GM15510 (cell line): ENCODE results near the gene RNF213.

Experiments
- POLR2A ChIP-seq: IDR thresholded peaks from 3 replicates; pipeline ENCODE4 v1.6.1; 2011; ENCODE audit warnings: borderline replicate concordance; ENCODE audit not compliant: insufficient read length; ENCODE audit errors: extremely low read depth

The RNF213 gene

DNA sequence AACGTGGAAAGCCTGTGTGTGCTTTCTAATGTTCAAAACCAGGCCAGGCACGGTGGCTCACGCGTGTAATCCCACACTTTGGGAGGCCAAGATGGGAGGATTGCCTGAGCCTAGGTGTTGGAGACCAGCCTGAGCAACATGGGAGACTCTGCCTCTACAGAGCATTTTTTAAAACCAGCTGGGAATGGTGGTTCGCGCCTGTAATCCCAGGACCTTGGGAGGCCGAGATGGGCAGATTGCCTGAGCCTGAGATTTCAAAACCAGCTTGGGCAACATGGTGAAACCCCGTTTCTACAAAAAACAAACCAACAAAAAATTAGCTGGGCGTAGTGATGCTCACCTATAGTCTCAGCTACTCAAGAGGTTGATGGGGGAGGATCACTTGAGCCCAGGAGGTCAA, 26.4 kb downstream of the RNF213 start:
- no peak for TF ChIP-seq POLR2A

DNA sequence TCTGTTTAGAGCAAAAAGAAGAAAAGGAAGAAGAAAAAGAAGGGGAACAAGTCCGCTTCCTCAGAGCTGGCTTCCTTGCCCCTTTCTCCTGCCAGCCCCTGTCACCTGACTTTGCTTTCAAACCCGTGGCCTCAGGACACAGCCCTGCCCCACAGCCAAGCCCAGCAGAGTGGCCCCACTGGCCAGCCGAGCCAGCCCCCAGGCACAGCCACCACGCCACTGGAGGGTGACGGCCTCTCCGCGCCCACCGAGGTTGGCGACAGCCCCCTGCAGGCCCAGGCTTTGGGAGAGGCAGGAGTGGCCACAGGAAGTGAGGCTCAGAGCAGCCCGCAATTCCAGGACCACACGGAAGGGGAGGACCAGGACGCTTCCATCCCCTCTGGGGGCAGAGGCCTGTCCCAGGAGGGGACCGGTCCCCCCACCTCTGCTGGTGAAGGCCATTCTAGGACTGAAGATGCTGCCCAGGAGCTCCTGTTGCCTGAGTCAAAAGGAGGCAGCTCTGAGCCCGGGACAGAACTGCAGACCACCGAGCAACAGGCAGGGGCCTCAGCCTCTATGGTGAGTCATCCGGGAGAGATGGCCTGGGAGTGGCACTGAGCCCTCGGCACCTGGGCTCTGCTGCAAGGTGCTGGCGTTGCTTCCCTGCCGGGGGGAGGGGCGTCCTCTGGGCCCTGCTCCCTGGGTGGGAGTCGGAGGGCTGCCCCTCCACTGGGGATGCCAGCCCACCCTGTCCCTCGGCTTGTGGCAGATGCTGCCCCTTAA, 27.3 kb downstream of the RNF213 start:
- no peak for TF ChIP-seq POLR2A

DNA sequence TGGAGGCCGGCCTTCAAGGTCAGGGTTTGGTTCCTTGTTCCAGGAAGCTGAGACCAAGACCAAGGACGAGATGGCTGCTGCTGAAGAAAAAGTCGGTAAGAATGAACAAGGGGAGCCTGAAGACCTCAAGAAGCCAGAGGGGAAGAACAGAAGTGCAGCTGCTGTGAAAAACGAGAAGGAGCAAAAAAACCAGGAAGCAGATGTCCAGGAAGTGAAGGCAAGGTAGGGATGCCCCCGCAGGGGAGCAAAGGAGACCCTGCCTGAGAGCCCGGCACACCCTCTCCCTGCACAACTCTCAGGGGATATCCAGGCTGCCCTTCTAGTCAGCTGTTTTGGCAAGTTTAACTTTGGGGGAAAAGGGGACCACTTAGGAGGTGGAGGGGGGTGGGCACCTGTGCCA, 29.0 kb downstream of the RNF213 start:
- no peak for TF ChIP-seq POLR2A

DNA sequence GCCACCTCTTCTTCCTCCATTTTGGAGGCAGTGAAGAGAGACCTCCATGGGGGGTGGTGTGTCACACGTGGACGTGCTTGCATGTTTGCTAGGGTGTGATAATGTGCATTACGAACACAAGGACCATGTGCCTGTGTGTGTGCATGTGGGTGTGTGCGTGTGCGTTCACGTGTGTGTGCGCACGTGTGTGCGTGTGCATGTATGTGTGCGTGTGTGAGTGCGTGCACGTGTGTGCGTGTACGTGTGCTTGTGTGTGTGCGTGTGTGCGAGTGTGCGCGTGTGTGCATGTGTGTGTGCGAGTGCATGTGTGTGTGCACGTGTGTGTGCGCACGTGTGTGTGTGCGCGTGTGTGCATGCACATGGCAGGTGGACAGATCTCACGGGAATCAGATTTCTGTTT, 29.5 kb downstream of the RNF213 start:
- no peak for TF ChIP-seq POLR2A

GRCh38 chr17:80291260-80291659, 30.6 kb downstream of the RNF213 start:
- TF ChIP-seq POLR2A, result no peak

DNA sequence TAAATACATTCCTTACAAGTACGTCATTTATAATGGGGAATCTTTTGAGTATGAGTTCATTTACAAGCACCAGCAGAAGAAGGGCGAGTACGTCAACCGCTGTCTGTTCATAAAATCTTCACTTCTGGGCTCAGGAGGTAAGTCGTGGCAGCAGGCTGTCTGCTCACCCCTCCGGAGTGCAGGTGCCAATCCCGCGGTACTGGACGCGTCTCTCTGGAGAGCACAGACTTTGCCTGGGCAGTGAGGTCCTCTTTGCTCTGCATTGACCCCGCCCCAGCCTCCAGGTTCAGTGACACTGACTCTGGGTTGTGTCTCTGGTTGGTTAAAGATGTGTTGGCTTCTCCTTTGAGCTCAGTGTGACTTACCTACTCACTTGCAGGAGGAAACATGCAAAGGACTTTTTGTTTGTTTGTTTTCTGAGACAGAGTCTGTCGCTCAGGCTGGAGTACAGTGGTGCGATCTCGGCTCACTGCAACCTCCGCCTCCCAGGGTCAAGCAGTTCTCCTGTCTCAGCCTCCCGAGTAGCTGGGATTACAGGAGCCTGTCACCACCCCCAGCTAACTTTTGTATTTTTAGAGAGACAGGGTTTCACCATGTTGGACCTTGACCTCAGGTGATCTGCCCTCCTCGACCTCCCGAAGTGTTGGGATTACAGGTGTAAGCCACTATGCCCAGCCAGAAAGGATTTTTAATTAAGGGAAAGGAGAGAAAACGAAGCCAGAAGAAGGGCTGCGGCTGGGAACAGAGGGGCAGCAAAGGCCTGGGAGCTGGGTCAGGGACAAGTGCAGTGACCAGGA, 31.2 kb downstream of the RNF213 start:
- no peak for TF ChIP-seq POLR2A

GRCh38 chr17:80292521-80292971, 31.9 kb downstream of the RNF213 start:
- TF ChIP-seq POLR2A, result no peak

DNA sequence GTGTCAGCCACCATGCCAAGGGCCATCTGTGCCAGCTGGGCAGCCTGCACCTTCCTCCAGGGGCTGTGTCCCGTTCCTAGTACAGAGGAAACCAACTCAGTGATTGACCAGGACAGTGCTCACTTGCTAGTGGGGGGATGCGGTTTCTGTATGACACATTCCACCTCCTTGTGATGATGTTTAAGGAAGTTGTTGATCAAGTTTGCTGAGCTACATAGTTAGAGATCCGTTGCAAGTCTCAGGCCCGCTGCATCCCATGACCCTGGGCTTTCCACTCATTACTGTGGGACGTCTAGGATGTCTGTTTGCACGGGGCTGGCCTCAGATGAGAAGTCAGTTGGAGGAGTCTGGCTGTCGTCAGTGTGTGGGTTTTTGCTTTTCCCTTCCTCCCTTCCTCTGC, 33.6 kb downstream of the RNF213 start:
- no peak for TF ChIP-seq POLR2A

DNA sequence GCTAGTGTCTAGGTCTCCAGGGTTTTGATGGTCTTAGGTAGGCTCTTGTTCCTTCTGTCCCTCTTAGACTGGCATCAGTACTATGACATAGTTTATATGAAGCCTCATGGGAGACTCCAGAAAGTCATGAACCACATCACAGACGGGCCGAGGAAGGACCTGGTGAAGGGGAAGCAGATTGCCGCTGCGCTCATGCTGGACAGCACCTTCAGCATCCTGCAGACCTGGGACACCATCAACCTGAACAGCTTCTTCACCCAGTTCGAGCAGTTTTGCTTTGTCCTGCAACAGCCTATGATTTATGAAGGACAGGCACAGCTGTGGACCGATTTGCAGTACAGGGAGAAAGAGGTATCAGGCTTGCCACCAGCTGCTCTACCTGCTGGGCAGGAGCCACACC, 34.0 kb downstream of the RNF213 start:
- TF ChIP-seq POLR2A, result no peak

DNA sequence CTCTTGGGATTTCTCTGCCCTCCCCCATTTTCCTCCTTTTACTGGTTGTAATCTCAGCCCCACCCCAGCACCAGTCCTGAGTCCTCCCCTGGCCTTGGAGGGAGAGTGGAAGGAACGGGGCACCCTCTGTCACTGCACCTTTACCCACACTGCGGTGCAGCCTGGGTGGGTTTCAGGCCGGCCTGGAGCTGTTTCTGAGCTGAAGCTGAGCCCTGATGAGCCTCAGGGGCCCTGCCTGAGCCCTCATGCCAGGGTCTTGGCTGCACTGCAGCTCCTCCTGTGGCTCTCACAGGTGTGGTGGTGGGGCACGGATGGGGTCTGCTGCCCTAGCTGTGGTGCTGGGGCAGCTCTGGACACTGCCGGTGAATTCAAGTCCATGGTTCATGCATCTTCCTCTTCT, 34.5 kb downstream of the RNF213 start:
- TF ChIP-seq POLR2A, result no peak

- TF ChIP-seq POLR2A, result no peak
These were observed 34.9 kb downstream of the RNF213 start for GRCh38 chr17:80295559-80295958.

GRCh38 chr17:80296221-80296620, 35.6 kb downstream of the RNF213 start:
- no peak for TF ChIP-seq POLR2A

- TF ChIP-seq POLR2A, result no peak
These were observed 37.4 kb downstream of the RNF213 start for GRCh38 chr17:80297996-80298560.

GRCh38 chr17:80303824-80304223, 43.2 kb downstream of the RNF213 start:
- no peak for TF ChIP-seq POLR2A

- TF ChIP-seq POLR2A, result no peak
These were observed 47.5 kb downstream of the RNF213 start for GRCh38 chr17:80307994-80308691.
